Measurements from ENCODE around the gene PREX1. TPM values are rescaled to one million over a fixed set of nuclear protein-coding genes. Genes with fewer than 3 reads are reported as not detected.

Gene PREX1
- total and polyA plus RNA-seq, 2 experiments from 2014 or later, result 2.4 to 10.3 TPM

GRCh38 chr20:48695738-48696137 lies 132.1 kb downstream of the PREX1 start (continued):
- TF ChIP-seq NANOG (IDR thresholded peaks at IDR 0.05; ENCODE audit: borderline replicate concordance), result no peak
- no peak for TF ChIP-seq ZNF114 (CRISPR knock-in tag; IDR thresholded peaks at IDR 0.05)

- H3K4me2 ChIP-seq, result no peak overlapping the region
- TF ChIP-seq ZNF114 (CRISPR knock-in tag; IDR thresholded peaks at IDR 0.05), result no peak
- TF ChIP-seq ZNF331 (CRISPR knock-in tag; IDR thresholded peaks at IDR 0.05; ENCODE audit: low read depth), result no peak
- no peak for TF ChIP-seq EZH2phosphoT487 (IDR thresholded peaks at IDR 0.05; ENCODE audit: unreplicated experiment)
- no peak for TF ChIP-seq NANOG (IDR thresholded peaks at IDR 0.05; ENCODE audit: borderline replicate concordance)
- no peak for TF ChIP-seq CREB1 (CRISPR knock-in tag; IDR thresholded peaks at IDR 0.05; ENCODE audit: low read depth)
- TF ChIP-seq STAT1 (IDR thresholded peaks at IDR 0.05; ENCODE audit: unreplicated experiment), result no peak
- TF ChIP-seq REST (IDR thresholded peaks at IDR 0.05; ENCODE audit: unreplicated experiment), result no peak
- TF ChIP-seq CTCF (conservative IDR thresholded peaks at IDR 0.05; ENCODE audit: low read depth in 2 of 2), result no peak
- TF ChIP-seq ZNF462 (CRISPR knock-in tag; IDR thresholded peaks at IDR 0.05), result no peak
- TF ChIP-seq EZH2 (IDR thresholded peaks at IDR 0.05; ENCODE audit: low read depth, unreplicated experiment), result no peak
- TF ChIP-seq JUNB (IDR thresholded peaks at IDR 0.05; ENCODE audit: unreplicated experiment), result no peak
- TF ChIP-seq POLR2AphosphoS5 (IDR thresholded peaks at IDR 0.05; ENCODE audit: low read depth), result no peak
- no peak for TF ChIP-seq ETS1 (IDR thresholded peaks at IDR 0.05)
- H4K20me1 ChIP-seq (replicated peaks; ENCODE audit: insufficient read depth), result no peaks in the 10 kb centered on the region
- no peaks in the 10 kb centered on the region for H3K27me3 ChIP-seq (ENCODE audit: insufficient read depth)
- H2AFZ ChIP-seq, result no peak overlapping the region
- Mint-ChIP-seq H3K36me3 (ENCODE audit: low read depth) (no peaks in the 10 kb centered on the region), H3K27ac (no peak overlapping the region; the same call in 1 of the 2 replicates), H3K4me3 (no peak overlapping the region), H3K9me3 (no peaks in the 10 kb centered on the region), H3K27me3 (ENCODE audit: insufficient read depth, low read depth, poor library complexity) (peaks cover 4% of the 10 kb centered on the region), H3K4me1 (peaks cover 6% of the 10 kb centered on the region; the same call in 2 of the 3 replicates)
- no peak for DNase-seq (ENCODE audit: low spot score)
- no peak overlapping the region for H3K27ac ChIP-seq (ENCODE audit: low read depth)
- H3K4me3 ChIP-seq, result no peak overlapping the region
- no peak for ATAC-seq
- H3K79me2 ChIP-seq (replicated peaks; ENCODE audit: insufficient read depth), result no peaks in the 10 kb centered on the region
- H3K4me1 ChIP-seq (ENCODE audit: insufficient read depth), result no peaks in the 10 kb centered on the region; the same call in 1 of the 2 replicates
- H3K36me3 ChIP-seq (ENCODE audit: insufficient read depth), result no peaks in the 10 kb centered on the region
- no peaks in the 10 kb centered on the region for H3F3A ChIP-seq (replicated peaks; ENCODE audit: low read depth)
- H3K9me2 ChIP-seq (ENCODE audit: insufficient read depth), result 0 out of 2 replicates have a peak, but pooled peaks cover 11% of the 10 kb centered on the region
Measured at GRCh38 chr20:48695255-48695654, 132.5 kb downstream of the PREX1 start.
